Endothelial cell (in vitro differentiated cells): ENCODE measurements around the gene IP6K3. TPM values are rescaled to one million over a fixed set of nuclear protein-coding genes. Genes with fewer than 3 reads are reported as not detected.

ENCODE experiments used
- DNase-seq: peaks from one replicate; pipeline ENCODE4 v3.0.0; 2021; ENCODE audit warnings: low spot score
- H3K27ac Mint-ChIP-seq: one replicate; pipeline ENCODE4 v1.8.0; 2021; ENCODE audit warnings: mixed read lengths, inconsistent platforms; ENCODE audit not compliant: unreplicated experiment
- H3K27me3 Mint-ChIP-seq: one replicate; pipeline ENCODE4 v1.8.0; 2021; ENCODE audit warnings: mild to moderate bottlenecking, moderate library complexity, mixed read lengths, inconsistent platforms; ENCODE audit not compliant: unreplicated experiment
- H3K36me3 Mint-ChIP-seq: one replicate; pipeline ENCODE4 v1.8.0; 2021; ENCODE audit warnings: mild to moderate bottlenecking, low read depth, mixed read lengths, inconsistent platforms; ENCODE audit not compliant: unreplicated experiment
- H3K4me1 Mint-ChIP-seq: one replicate; pipeline ENCODE4 v1.8.0; 2021; ENCODE audit warnings: mild to moderate bottlenecking, mixed read lengths, inconsistent platforms; ENCODE audit not compliant: unreplicated experiment
- H3K4me3 Mint-ChIP-seq: one replicate; pipeline ENCODE4 v1.8.0; 2021; ENCODE audit warnings: mild to moderate bottlenecking, mixed read lengths, inconsistent platforms; ENCODE audit not compliant: unreplicated experiment
- H3K9me3 Mint-ChIP-seq: one replicate; pipeline ENCODE4 v1.8.0; 2021; ENCODE audit warnings: mixed read lengths, inconsistent platforms; ENCODE audit not compliant: unreplicated experiment
- total RNA-seq: library from RNA; stranded (reverse); fragmentation: NEBNext Ultra II Directional; extraction: Animal tissue kit (Norgen Biotek cat#: 25700); gene quantifications from one replicate; pipeline ENCODE4 v1.2.1, GENCODE V29; 2021; ENCODE audit not compliant: unreplicated experiment
- TF ChIP-seq, protein P1 (sequence below): fragments of 200-600 bp; sonication (generic); IDR thresholded peaks from one replicate; pipeline ENCODE4 v1.5.0; 2021; ENCODE audit warnings: antibody characterized with exemption; ENCODE audit not compliant: unreplicated experiment

The IP6K3 gene
- total RNA-seq, 1 donor from 2014 or later, result not detected

DNA sequence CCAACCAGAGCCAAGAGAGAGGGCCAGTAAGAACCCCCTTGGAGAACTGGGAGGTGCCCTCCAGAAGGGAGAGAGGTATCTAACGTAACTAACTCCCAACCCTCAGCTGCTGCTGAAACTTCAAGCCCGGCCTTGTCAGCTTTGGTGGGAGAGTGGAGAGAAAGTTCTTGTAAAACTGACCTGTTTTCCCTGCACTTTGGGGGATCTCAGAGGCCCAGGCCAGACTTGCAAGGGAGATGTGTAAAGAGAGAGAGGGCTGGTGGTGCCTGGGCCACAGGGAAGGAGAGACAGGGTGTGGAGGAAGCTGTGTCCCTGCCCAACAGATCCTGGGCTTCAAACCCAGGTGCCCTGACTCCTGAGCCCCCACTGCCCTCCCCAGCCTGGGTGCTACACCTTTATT is 17.3 kb upstream of the IP6K3 start:
- peaks cover 8% of the 10 kb centered on the region for H3K4me1 Mint-ChIP-seq
- no peaks in the 10 kb centered on the region for H3K27me3 Mint-ChIP-seq
- H3K36me3 Mint-ChIP-seq, result no peaks in the 10 kb centered on the region
- TF ChIP-seq, protein P1, sequence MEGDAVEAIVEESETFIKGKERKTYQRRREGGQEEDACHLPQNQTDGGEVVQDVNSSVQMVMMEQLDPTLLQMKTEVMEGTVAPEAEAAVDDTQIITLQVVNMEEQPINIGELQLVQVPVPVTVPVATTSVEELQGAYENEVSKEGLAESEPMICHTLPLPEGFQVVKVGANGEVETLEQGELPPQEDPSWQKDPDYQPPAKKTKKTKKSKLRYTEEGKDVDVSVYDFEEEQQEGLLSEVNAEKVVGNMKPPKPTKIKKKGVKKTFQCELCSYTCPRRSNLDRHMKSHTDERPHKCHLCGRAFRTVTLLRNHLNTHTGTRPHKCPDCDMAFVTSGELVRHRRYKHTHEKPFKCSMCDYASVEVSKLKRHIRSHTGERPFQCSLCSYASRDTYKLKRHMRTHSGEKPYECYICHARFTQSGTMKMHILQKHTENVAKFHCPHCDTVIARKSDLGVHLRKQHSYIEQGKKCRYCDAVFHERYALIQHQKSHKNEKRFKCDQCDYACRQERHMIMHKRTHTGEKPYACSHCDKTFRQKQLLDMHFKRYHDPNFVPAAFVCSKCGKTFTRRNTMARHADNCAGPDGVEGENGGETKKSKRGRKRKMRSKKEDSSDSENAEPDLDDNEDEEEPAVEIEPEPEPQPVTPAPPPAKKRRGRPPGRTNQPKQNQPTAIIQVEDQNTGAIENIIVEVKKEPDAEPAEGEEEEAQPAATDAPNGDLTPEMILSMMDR, result no peak
- no peak overlapping the region for H3K4me3 Mint-ChIP-seq
- no peak overlapping the region for H3K27ac Mint-ChIP-seq
- H3K9me3 Mint-ChIP-seq, result no peaks in the 10 kb centered on the region
- DNase-seq, result no peak

GRCh38 chr6:33763483-33763882 is 16.8 kb upstream of the IP6K3 start:
- Mint-ChIP-seq H3K4me3 (no peak overlapping the region), H3K9me3 (no peaks in the 10 kb centered on the region), H3K36me3 (no peaks in the 10 kb centered on the region), H3K27ac (no peak overlapping the region), H3K4me1 (peaks cover 4% of the 10 kb centered on the region), H3K27me3 (no peaks in the 10 kb centered on the region)
- TF ChIP-seq, protein P1, result no peak
- DNase-seq, result no peak

DNA sequence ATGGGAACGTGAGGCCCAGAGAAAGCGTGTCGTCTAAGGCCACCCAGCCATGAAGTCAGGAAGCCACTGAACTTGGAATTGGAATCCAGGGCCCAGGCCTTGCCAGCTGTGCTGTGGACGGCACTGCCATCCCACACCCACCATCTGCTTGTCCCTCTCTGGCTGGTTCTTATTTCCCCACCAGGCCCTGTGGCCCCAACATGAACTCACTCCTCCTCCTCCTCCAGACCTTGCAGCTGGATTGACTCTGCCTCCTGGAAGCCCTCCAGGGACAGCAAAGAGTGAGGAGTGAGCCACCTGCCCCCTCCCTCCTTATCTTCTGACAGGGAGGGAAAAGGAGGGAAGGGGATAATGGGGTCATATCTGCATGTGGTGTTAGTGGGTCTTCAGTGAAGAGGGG is 16.0 kb upstream of the IP6K3 start:
- DNase-seq, result no peak
- no peaks in the 10 kb centered on the region for H3K36me3 Mint-ChIP-seq
- H3K27ac Mint-ChIP-seq, result no peak overlapping the region
- peaks cover 3% of the 10 kb centered on the region for H3K4me1 Mint-ChIP-seq
- no peaks in the 10 kb centered on the region for H3K9me3 Mint-ChIP-seq
- H3K27me3 Mint-ChIP-seq, result peaks cover 3% of the 10 kb centered on the region
- no peak overlapping the region for H3K4me3 Mint-ChIP-seq
- TF ChIP-seq, protein P1, result no peak

- peaks cover 3% of the 10 kb centered on the region for H3K4me1 Mint-ChIP-seq
- TF ChIP-seq, protein P1, result no peak
- H3K27me3 Mint-ChIP-seq, result peaks cover 4% of the 10 kb centered on the region
- no peak overlapping the region for H3K27ac Mint-ChIP-seq
- peak overlapping the region; percentile 42 for H3K4me3 Mint-ChIP-seq
- no peaks in the 10 kb centered on the region for H3K36me3 Mint-ChIP-seq
- no peaks in the 10 kb centered on the region for H3K9me3 Mint-ChIP-seq
- peak; percentile 57 for DNase-seq
Observed at GRCh38 chr6:33761922-33762629, 15.4 kb upstream of the IP6K3 start.

GRCh38 chr6:33761581-33761921 is 14.8 kb upstream of the IP6K3 start:
- TF ChIP-seq, protein P1, result no peak
- DNase-seq, result no peak
- Mint-ChIP-seq H3K9me3 (no peaks in the 10 kb centered on the region), H3K4me1 (peaks cover 3% of the 10 kb centered on the region), H3K4me3 (no peak overlapping the region), H3K27ac (no peak overlapping the region), H3K36me3 (no peaks in the 10 kb centered on the region), H3K27me3 (peaks cover 4% of the 10 kb centered on the region)
